Measurements from ENCODE around the gene CORO2B.

- TF ChIP-seq CTCF (IDR thresholded peaks at IDR 0.05; ENCODE audit: low read depth, low read length) (no peak), MAX (IDR thresholded peaks at IDR 0.05; ENCODE audit: low read depth, low read length) (no peak)
Measured at GRCh38 chr15:68565234-68565633, 13.6 kb upstream of the CORO2B start.
